ENCODE data around the gene CAMK2B. TPM values are rescaled to one million over a fixed set of nuclear protein-coding genes. Genes with fewer than 3 reads are reported as not detected.

CAMK2B gene
- total and polyA plus RNA-seq, 12 donors, result 0.25 to 82.3 (median 6.5) TPM; not detected in 2

DNA sequence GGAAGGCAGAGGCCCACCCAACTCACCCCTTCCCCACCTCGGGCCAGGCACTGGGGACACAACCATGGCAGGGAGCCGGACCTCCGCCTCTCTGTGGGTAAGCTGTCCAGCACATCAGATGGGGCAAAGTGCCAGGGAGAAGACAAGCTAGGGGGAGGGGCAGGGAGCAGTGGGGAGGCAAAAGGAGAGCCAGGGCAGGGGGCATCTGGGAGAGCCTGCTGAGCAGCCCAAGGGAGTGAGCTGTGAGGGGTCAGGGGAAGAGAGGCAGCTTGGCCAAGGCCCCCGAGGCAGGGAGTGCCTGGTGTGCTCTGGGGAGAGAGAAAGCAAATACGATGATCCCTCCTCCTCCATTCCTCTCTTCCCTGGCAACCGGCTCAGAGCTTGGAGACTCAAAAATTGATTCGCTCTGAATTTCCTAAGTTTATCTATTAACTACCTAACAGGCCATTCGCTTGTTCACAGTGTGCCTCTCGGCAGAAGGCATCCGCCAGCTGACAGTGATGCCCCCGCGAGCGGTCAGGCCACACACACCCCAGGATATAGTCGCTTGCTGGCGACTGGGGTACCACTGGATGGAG, 4.5 kb downstream of the CAMK2B start:
- no peaks in the 10 kb centered on the region for H3K4me1 ChIP-seq (replicated peaks in 1 of 2)
- H3K27me3 ChIP-seq, result peaks cover 8% of the 10 kb centered on the region
- 68 to 73% (median 70%) methylated on average over 15 of the region's 15 CpGs for WGBS, 4 donors
- intact Hi-C loops (cut with DNase I), result no loop called here
- no peak overlapping the region for H3K4me3 ChIP-seq
- H3K9me3 ChIP-seq (replicated peaks in 1 of 3), result no peaks in the 10 kb centered on the region
- DNase-seq, result peak in 2 of 7 donors; percentile 26 to 70
- H3K36me3 ChIP-seq (replicated peaks in 1 of 2), result no peaks in the 10 kb centered on the region
- H3K27ac ChIP-seq, result peak overlapping the region in 1 of 5 donors; percentile 38
- TF ChIP-seq POLR2A (IDR thresholded peaks at IDR 0.05), result no peak
- TF ChIP-seq, protein P1, sequence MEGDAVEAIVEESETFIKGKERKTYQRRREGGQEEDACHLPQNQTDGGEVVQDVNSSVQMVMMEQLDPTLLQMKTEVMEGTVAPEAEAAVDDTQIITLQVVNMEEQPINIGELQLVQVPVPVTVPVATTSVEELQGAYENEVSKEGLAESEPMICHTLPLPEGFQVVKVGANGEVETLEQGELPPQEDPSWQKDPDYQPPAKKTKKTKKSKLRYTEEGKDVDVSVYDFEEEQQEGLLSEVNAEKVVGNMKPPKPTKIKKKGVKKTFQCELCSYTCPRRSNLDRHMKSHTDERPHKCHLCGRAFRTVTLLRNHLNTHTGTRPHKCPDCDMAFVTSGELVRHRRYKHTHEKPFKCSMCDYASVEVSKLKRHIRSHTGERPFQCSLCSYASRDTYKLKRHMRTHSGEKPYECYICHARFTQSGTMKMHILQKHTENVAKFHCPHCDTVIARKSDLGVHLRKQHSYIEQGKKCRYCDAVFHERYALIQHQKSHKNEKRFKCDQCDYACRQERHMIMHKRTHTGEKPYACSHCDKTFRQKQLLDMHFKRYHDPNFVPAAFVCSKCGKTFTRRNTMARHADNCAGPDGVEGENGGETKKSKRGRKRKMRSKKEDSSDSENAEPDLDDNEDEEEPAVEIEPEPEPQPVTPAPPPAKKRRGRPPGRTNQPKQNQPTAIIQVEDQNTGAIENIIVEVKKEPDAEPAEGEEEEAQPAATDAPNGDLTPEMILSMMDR (IDR thresholded peaks at IDR 0.05), result no peak

DNA sequence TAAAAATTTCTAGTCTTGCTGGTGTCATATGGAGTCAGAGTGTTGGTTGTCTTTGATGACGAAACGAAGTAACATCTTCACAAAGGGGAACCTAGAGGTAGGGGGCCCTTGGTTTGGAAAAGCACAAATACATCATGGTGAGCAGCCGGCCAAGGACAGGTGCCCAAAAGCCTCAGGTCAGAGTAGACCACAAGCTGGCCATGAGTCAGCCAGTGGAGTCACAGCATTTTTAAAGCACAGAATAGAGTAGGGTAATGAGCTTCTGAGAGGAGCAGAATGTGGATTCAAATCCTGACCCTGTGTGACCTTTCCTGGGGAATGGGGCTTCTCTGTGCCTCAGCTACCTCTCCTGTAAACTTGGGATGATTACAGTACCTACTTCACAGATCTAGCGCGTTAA, 5.3 kb downstream of the CAMK2B start:
- intact Hi-C loops (cut with DNase I), result no loop called here

DNA sequence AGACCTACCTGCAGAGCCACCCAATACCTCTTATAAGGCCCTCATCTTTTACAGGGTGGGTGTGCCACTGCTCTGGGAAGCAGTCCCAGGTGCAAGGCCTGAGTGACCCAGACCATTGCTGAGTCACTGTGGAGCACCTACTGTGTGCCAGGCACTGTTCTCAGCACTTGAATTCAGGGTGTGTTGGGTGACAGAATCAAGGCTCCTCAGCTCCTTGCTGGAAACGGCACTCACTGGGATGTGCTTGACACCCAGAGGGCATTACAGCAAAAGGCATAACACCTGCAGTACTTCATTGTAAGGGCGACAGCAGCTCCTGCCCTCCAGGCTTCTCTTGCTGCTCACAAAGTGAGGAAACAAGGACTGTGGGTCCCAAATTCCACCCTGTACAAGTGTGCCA, 7.1 kb downstream of the CAMK2B start:
- TF ChIP-seq, protein P1 (IDR thresholded peaks at IDR 0.05), result no peak
- no peak for TF ChIP-seq POLR2A (IDR thresholded peaks at IDR 0.05)
- Histone ChIP-seq H3K27ac (no peak overlapping the region), H3K9me3 (replicated peaks in 1 of 3) (no peaks in the 10 kb centered on the region), H3K36me3 (replicated peaks in 1 of 2) (no peaks in the 10 kb centered on the region), H3K4me3 (no peak overlapping the region), H3K4me1 (replicated peaks in 1 of 2) (no peaks in the 10 kb centered on the region), H3K27me3 (no peaks in the 10 kb centered on the region)
- WGBS, 4 donors, result 80 to 86% (median 83%) methylated on average over 1 to 2 of the region's 2 CpGs
- DNase-seq, result peak in 1 of 7 donors; percentile 52
- intact Hi-C loops (cut with DNase I), result no loop called here

More for the DNA sequence above, 5.3 kb downstream of the CAMK2B start:
- H3K4me1 ChIP-seq (replicated peaks in 1 of 2), result no peaks in the 10 kb centered on the region
- H3K27me3 ChIP-seq, result peaks cover 8% of the 10 kb centered on the region
- H3K36me3 ChIP-seq (replicated peaks in 1 of 2), result no peaks in the 10 kb centered on the region
- DNase-seq, result peak in 1 of 7 donors; percentile 51
- no peak for TF ChIP-seq POLR2A (IDR thresholded peaks at IDR 0.05)
- TF ChIP-seq, protein P1 (IDR thresholded peaks at IDR 0.05), result no peak
- H3K27ac ChIP-seq, result no peak overlapping the region
- 93 to 94% (median 93%) methylated on average over 5 of the region's 5 CpGs for WGBS, 4 donors
- no peaks in the 10 kb centered on the region for H3K9me3 ChIP-seq (replicated peaks in 1 of 3)
- no peak overlapping the region for H3K4me3 ChIP-seq

DNA sequence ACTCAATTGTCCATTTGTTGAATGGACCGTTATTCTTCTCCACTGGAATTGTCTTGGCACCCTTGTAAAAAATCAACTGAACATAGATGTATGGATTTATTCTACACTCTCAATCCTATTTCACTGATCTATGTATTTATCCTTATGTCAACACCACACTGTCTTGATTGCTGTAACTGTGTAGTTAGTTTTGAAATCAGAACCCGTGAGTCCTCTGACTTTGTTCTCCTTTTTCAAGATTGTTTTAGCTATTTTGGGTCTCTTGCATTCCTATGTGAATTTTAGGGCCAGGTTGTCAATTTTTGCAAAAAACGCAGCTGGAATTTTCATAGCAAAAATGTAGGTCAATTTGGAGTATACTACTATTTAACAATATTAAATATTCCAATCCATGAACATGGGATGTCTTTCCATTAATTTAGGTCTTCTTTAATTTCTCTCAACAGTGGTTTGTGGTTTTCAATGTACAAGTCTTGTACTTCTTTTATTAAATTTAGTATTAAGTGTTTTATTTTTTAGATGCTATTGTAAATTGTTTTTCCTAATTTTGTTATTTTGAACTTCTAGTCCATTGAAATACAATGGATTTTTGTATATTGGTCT, 10.0 kb downstream of the CAMK2B start:
- Histone ChIP-seq H3K9me3 (replicated peaks in 1 of 3) (no peaks in the 10 kb centered on the region), H3K4me1 (replicated peaks in 1 of 2) (no peaks in the 10 kb centered on the region), H3K27me3 (no peaks in the 10 kb centered on the region), H3K36me3 (replicated peaks in 1 of 2) (no peaks in the 10 kb centered on the region), H3K27ac (no peak overlapping the region), H3K4me3 (no peak overlapping the region)
- DNase-seq, result no peak
- intact Hi-C loops (cut with DNase I), result no loop called here
- WGBS, 4 donors, result 75 to 81% (median 78%) methylated on average over 3 of the region's 3 CpGs
- no peak for TF ChIP-seq POLR2A (IDR thresholded peaks at IDR 0.05)
- TF ChIP-seq, protein P1 (IDR thresholded peaks at IDR 0.05), result no peak
